Measurements from ENCODE around the gene BCL2.

The BCL2 gene

GRCh38 chr18:63187223-63187574, 132.4 kb downstream of the BCL2 start:
- in situ Hi-C loops (cut with MboI; ENCODE audit: low sequenced_read_pairs): no loop called here

GRCh38 chr18:63186520-63187222, 132.9 kb downstream of the BCL2 start:
- in situ Hi-C loops (cut with MboI; ENCODE audit: low sequenced_read_pairs): no loop called here

DNA sequence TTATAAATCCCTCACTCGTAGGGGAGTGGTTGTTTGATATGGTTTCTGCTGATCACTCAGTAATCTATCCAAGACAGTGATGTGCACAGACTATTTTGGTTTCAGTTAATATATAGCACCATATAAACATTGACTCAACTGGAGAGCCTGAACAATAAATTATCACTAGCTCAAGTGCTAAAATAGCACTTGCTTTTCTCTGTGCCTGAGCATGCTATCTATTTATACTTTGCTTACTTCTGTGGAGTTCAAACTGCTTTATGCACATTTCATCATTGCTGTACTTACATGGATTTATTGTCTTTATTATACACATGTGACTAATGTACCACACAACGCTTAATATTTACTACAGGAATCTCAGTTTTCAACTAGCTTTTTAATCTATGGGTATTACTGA, 133.6 kb downstream of the BCL2 start:
- in situ Hi-C loops (cut with MboI; ENCODE audit: low sequenced_read_pairs): no loop called here

GRCh38 chr18:63183952-63184770, 135.4 kb downstream of the BCL2 start:
- in situ Hi-C loops (cut with MboI; ENCODE audit: low sequenced_read_pairs): no loop called here

- in situ Hi-C loops (cut with MboI; ENCODE audit: low sequenced_read_pairs): no loop called here
Observed at GRCh38 chr18:63183378-63183777, 136.2 kb downstream of the BCL2 start.

- in situ Hi-C loops (cut with MboI; ENCODE audit: low sequenced_read_pairs): no loop called here
Observed at GRCh38 chr18:63182861-63183260, 136.7 kb downstream of the BCL2 start.

- in situ Hi-C loops (cut with MboI; ENCODE audit: low sequenced_read_pairs): no loop called here
Observed at GRCh38 chr18:63182310-63182772, 137.2 kb downstream of the BCL2 start.

GRCh38 chr18:63181706-63182309, 137.8 kb downstream of the BCL2 start:
- in situ Hi-C loops (cut with MboI; ENCODE audit: low sequenced_read_pairs): no loop called here

GRCh38 chr18:63180971-63181376, 138.6 kb downstream of the BCL2 start:
- in situ Hi-C loops (cut with MboI; ENCODE audit: low sequenced_read_pairs): no loop called here

DNA sequence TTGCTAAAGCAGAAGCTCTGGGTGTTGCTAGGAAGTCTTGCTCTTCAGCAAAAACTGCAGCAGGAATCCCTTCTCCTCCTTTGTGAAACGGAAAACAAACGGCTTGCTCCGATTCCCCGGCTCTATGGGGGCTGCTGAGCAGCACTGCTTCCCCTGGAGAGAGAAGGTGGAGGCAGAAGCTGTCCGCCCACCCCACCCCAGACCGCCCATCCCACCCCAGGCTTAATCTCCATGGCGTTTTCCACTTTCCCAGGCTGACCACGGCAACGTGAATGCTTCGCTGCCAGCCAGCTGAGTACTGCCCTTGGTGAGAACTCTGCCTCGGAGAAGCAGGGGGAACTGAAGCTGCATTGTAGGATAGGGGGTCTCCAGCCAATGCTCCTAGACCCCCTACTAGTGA, 139.2 kb downstream of the BCL2 start:
- in situ Hi-C loops (cut with MboI; ENCODE audit: low sequenced_read_pairs): no loop called here

DNA sequence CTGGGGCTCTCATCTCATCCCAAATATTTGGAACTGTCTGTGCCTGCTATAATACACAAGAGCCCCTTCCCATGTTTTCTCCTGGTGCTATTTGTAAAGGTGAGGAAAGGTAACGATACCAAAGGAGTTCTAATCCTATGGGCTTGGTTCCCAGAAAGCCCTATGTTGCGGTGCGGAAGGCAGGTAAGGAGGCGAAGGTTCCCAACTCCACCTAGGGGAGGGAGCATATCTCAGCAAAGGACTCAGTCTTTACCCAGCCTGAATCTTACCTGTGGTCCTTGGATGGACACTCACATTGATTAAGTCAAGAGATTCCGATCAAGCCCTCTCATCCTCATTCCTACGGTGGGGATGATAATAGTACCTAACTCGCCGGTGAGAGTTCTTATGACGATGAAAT, 140.1 kb downstream of the BCL2 start:
- in situ Hi-C loops (cut with MboI; ENCODE audit: low sequenced_read_pairs): no loop called here

DNA sequence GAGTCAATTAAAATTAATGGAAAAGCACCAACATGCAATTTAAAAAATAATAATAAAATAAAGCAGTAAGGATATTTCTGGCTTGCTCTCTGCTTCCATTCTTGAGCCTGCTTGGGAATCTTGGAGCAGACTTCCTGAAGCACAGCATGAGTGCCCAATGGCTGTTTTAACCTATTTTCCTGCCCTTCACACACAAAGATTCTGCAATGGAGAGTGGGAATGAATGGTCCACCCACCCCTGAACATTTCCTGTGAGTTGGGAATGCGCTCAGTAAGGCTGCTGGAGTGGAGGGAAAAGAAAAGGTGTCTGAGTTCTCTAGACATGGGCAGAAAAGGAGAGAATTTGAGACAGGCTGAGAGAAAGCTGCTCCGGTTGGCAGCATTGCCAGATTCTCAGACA, 140.6 kb downstream of the BCL2 start:
- in situ Hi-C loops (cut with MboI; ENCODE audit: low sequenced_read_pairs): no loop called here

DNA sequence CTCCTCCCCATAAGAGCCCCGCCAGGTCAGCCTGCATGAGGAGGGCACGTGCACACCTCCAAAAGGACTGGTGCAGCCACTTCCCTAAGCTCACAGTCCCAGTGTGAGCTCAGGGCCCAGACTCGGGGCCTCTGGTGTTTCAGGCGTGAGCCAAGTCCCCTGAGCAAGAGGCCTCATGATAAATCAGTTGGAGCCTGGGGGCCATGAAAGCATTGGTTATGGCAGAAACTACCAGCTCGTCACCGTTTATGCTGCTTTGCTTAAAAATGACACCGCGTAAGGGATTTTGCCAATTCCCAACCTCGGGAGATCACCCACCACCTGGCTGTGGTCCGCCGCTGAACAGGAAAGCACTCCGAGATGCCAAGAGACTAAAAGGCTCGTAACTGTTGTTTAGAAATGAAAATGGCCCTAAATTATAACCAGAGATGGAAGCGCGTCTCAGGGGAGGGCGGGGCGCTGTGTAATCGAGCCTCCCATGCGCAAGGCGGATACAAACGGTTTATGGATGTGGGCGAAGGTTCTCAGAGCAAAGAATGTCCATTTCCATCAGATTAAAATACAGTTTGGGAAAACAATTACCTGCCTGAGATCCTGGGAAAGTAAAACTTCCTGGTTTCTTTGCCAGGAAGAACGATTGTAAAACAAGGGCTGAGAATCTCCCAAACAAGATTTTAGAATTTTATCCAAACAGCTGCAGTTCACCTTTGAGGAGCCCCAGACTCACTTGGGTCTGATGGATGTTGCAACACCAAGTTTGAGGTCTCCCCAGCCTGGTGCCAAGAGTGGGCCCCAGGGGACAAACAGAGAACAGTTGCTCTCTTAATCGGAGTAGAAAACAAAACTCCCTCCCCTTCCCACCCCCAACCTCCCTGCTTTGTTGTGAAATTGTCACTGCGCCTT, 141.4 kb downstream of the BCL2 start:
- in situ Hi-C loops (cut with MboI; ENCODE audit: low sequenced_read_pairs): no loop called here

GRCh38 chr18:63177259-63177658, 142.3 kb downstream of the BCL2 start:
- in situ Hi-C loops (cut with MboI; ENCODE audit: low sequenced_read_pairs): no loop called here

DNA sequence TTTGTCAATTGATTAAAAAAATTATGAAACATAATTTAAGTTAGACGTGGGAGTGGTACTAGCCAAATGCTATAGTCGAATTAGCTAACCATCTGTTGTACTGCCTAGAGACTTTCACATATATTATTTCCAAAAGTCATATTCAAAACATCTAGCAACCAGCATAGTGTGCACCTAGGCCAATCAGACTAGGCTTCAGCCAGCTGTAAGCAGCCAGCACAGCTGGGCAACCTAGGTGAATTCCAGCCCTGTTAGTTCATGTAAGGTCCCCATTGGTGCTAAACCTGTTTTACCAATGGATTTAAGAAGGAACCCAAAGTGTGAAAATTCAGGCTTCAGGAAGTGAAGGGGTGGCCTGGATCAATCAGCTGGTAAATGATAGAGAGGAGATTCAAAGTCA, 144.3 kb downstream of the BCL2 start:
- in situ Hi-C loops (cut with MboI; ENCODE audit: low sequenced_read_pairs): no loop called here

DNA sequence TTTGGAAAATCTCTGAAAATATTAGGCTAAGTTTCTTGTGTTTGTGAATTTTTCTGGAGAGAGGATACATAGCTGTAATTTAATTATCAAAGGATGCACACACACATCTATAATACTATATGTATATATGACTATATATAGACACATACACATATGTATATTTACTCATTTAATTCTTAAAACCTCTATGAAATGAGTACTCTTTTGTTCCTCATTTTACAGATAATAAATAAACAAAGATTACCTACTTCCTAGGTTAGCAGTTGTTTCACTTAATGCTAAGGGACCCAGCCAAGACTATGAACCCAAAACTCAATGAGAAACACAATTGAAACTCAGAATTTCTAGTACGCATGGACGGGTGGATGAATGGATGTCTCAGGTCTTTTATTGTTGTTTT, 145.6 kb downstream of the BCL2 start:
- in situ Hi-C loops (cut with MboI; ENCODE audit: low sequenced_read_pairs): no loop called here

DNA sequence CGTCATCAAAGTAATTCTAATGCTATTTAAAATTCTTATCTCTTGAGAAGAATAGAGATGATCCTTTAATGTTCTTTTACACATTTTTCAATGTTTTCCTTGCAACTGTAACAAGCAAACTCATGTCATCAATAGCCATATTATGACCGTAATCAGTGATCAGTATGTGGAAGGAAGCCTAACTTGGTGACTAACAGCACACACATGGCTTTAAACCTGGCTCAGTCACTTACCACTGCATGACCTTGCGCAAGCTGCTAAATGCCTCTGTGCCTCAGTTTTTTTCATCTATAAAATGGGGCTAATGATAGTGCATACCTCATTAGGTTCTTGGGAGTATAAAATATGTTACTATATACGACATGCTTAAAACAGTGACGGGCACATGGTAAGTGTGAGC, 149.7 kb downstream of the BCL2 start:
- in situ Hi-C loops (cut with MboI; ENCODE audit: low sequenced_read_pairs): no loop called here

- in situ Hi-C loops (cut with MboI; ENCODE audit: low sequenced_read_pairs): no loop called here
Observed at GRCh38 chr18:63168287-63168686, 151.3 kb downstream of the BCL2 start.

- in situ Hi-C loops (cut with MboI; ENCODE audit: low sequenced_read_pairs): no loop called here
Observed at GRCh38 chr18:63166142-63166541, 153.4 kb downstream of the BCL2 start.

GRCh38 chr18:63164396-63164795, 155.2 kb downstream of the BCL2 start:
- in situ Hi-C loops (cut with MboI; ENCODE audit: low sequenced_read_pairs): no loop called here

Data from HL-60/S4 treated with retinoic acid at 250 ng/mL for 4 days and 3 days (cell line).